NCI-H1930 (cell line): ENCODE results near the gene CDH13.

Experiments used
- DNase-seq, 2 experiments: peaks; one replicate each; lab custom pipeline; 2025; lab: John Stamatoyannopoulos, UW

CDH13 gene

GRCh38 chr16:83002351-83003334 lies 375.9 kb downstream of the CDH13 start:
- no peak for DNase-seq

GRCh38 chr16:83004868-83005652 lies 378.3 kb downstream of the CDH13 start:
- no peak for DNase-seq

GRCh38 chr16:83005653-83006160 lies 378.9 kb downstream of the CDH13 start:
- no peak for DNase-seq

- DNase-seq, result no peak
These were observed 384.3 kb downstream of the CDH13 start for GRCh38 chr16:83010776-83011720.

GRCh38 chr16:83011939-83012338 lies 385.2 kb downstream of the CDH13 start:
- DNase-seq, result no peak

GRCh38 chr16:83013071-83013470 lies 386.3 kb downstream of the CDH13 start:
- DNase-seq, result no peak

GRCh38 chr16:83019963-83020362 lies 393.2 kb downstream of the CDH13 start:
- no peak for DNase-seq

GRCh38 chr16:83021045-83021444 lies 394.3 kb downstream of the CDH13 start:
- no peak for DNase-seq

- DNase-seq, result no peak
These were observed 395.0 kb downstream of the CDH13 start for GRCh38 chr16:83021746-83022145.

- DNase-seq, result no peak
These were observed 396.2 kb downstream of the CDH13 start for GRCh38 chr16:83023011-83023410.

- no peak for DNase-seq
These were observed 396.9 kb downstream of the CDH13 start for GRCh38 chr16:83023640-83024039.

- no peak for DNase-seq
These were observed 401.2 kb downstream of the CDH13 start for GRCh38 chr16:83027973-83028372.

GRCh38 chr16:83029467-83029866 lies 402.7 kb downstream of the CDH13 start:
- DNase-seq, result no peak

GRCh38 chr16:83031524-83031923 lies 404.8 kb downstream of the CDH13 start:
- DNase-seq, result no peak

GRCh38 chr16:83037102-83037501 lies 410.3 kb downstream of the CDH13 start:
- DNase-seq, result no peak

GRCh38 chr16:83037884-83038283 lies 411.1 kb downstream of the CDH13 start:
- no peak for DNase-seq

GRCh38 chr16:83040174-83040573 lies 413.4 kb downstream of the CDH13 start:
- no peak for DNase-seq

- DNase-seq, result no peak
These were observed 417.8 kb downstream of the CDH13 start for GRCh38 chr16:83044589-83044988.

- no peak for DNase-seq
These were observed 419.0 kb downstream of the CDH13 start for GRCh38 chr16:83045790-83046189.

GRCh38 chr16:83046664-83047063 lies 419.9 kb downstream of the CDH13 start:
- DNase-seq, result no peak

GRCh38 chr16:83051451-83051850 lies 424.7 kb downstream of the CDH13 start:
- no peak for DNase-seq

- no peak for DNase-seq
These were observed 427.5 kb downstream of the CDH13 start for GRCh38 chr16:83054283-83054682.
